Measurements from ENCODE around the gene NHERF1.

DNA sequence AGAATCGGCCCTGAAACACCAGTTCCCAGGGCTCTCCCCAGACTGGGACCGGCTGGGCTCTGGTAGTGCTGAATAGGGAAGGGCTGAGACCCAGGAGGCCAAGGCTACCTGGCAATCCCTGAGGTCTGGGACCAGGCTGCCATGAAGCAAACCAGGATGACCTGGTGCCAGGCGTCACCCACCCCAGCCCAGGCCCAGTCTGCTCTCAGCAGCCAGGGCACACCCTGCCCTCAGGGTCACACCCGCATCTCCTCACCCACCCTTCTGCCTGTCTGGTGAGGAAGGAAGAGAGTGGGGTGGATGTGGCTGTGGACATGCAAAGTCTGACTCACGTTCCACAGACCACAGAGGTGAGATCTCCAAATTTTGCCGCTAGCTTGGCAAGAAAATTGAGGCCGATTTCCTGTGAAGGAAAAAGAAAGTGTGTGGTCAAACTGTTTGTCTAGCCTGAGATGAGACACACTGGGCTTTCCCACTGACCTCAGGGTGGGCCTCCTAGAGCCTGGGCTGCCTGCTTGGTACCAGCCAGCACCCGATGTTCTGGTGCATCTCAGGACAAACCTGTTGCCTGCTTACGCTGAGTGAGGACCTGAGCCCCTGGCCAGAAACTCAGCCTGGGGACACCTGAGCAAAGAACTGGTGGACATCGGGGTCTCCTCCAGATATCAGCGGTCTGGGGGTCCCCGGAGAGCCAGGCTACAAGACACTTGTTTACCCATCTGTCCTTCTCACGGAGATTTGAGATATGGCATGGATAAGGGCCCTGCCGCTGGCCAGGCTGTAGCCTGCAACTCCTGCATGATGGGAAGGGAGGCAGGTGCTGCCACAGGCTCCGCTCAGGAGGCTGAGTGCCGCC, 17.7 kb upstream of the NHERF1 start:
- TF ChIP-seq POLR2AphosphoS5 (IDR thresholded peaks at IDR 0.05; ENCODE audit: low read depth, low read length) (no peak), SIN3A (IDR thresholded peaks at IDR 0.05; ENCODE audit: borderline replicate concordance, insufficient read depth, low read length) (no peak), TAF1 (IDR thresholded peaks at IDR 0.05; ENCODE audit: borderline replicate concordance, insufficient read depth, low read length) (no peak), FOXP2 (optimal IDR thresholded peaks at IDR 0.05; ENCODE audit: borderline replicate concordance, extremely low read depth, extremely low read length, insufficient read depth) (no peak)
- TF ChIP-seq, protein P1, sequence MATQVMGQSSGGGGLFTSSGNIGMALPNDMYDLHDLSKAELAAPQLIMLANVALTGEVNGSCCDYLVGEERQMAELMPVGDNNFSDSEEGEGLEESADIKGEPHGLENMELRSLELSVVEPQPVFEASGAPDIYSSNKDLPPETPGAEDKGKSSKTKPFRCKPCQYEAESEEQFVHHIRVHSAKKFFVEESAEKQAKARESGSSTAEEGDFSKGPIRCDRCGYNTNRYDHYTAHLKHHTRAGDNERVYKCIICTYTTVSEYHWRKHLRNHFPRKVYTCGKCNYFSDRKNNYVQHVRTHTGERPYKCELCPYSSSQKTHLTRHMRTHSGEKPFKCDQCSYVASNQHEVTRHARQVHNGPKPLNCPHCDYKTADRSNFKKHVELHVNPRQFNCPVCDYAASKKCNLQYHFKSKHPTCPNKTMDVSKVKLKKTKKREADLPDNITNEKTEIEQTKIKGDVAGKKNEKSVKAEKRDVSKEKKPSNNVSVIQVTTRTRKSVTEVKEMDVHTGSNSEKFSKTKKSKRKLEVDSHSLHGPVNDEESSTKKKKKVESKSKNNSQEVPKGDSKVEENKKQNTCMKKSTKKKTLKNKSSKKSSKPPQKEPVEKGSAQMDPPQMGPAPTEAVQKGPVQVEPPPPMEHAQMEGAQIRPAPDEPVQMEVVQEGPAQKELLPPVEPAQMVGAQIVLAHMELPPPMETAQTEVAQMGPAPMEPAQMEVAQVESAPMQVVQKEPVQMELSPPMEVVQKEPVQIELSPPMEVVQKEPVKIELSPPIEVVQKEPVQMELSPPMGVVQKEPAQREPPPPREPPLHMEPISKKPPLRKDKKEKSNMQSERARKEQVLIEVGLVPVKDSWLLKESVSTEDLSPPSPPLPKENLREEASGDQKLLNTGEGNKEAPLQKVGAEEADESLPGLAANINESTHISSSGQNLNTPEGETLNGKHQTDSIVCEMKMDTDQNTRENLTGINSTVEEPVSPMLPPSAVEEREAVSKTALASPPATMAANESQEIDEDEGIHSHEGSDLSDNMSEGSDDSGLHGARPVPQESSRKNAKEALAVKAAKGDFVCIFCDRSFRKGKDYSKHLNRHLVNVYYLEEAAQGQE (IDR thresholded peaks at IDR 0.05; ENCODE audit: insufficient read depth in 1 of 2, low read depth in 2 of 2, low read length in 2 of 2) = no peak
